ENCODE measurements around the gene SEMA4B. TPM values are rescaled to one million over a fixed set of nuclear protein-coding genes. Genes with fewer than 3 reads are reported as not detected.
"Not testable (repeated sequence)": the region's sequence is repeated elsewhere in the genome, so short reads cannot be mapped to it uniquely, and the experiment has no call there.

SEMA4B gene
- 13.9 TPM for polyA plus RNA-seq (2012; ENCODE audit: insufficient read depth, insufficient read length)

DNA sequence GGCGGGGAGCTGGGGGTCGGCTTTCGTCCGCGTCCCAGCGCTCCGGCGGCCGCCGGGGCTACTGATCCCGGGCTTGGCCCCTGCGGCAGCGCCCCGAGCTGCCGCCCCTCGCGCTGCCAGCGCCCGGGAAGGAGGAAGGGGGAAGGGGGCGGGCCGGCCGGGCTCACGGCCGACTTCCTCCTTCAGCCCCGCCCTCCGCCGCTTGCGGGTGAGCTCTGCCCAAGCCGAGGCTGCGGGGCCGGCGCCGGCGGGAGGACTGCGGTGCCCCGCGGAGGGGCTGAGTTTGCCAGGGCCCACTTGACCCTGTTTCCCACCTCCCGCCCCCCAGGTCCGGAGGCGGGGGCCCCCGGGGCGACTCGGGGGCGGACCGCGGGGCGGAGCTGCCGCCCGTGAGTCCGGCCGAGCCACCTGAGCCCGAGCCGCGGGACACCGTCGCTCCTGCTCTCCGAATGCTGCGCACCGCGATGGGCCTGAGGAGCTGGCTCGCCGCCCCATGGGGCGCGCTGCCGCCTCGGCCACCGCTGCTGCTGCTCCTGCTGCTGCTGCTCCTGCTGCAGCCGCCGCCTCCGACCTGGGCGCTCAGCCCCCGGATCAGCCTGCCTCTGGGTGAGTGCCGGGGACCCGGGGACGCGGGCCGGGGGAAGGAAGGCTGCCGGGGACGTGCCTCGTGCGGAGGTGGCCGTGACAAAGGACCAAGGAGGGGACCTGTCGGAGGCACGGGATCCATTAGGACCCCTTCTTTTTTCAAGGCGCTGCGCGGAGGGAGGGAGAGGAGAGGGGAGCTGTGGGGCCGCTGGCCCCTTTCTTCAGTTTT, at the start of gene SEMA4B:
SEMA4B (plus strand) TSS at position 201 of the 814 bp plus-strand sequence; CDS start at position 450, 249 bp downstream.
- peak within 1 kb of the TSS; percentile 69 for H3K4me3 ChIP-seq (ENCODE audit: low read length)
- DNase-seq (ENCODE audit: low read depth, low spot score), result peak; percentile 43

DNA sequence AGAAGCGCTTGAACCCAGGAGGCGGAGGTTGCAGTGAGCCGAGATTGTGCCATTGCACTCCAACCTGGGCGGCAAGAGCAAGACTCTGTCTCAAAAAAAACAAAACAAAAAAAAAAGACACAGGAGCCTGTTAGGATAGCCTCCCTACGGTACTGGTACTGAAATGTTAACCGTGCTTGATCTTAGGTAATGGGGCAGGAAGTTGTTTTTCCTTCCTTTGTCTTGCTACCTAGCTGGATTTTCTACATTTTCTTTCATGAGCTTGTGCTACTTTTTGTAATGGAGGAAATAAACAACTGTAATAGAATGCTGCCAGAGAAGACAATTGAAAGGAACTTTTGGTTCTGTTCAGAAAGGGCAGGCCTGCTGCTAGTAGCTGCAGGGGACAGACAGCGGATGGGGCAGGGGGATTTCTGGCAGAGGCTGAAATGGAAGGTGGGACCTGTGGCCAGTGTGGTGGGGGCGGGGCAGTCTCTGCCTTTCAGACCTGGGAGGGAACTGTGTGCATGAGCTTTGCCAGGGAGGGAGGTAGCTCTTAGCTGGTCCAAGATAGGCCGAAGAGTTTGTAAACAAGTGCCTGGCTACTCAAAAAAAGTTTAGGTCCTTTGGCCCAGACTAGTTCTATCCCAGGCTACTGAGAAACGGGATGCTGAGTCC, 49.0 kb upstream of the SEMA4B start:
- DNase-seq (ENCODE audit: low read depth, low spot score), result no peak
- no peak overlapping the region for H3K4me3 ChIP-seq (ENCODE audit: low read length)

GRCh38 chr15:90153658-90154057, 47.5 kb upstream of the SEMA4B start:
- no peak overlapping the region for H3K4me3 ChIP-seq (ENCODE audit: low read length)
- DNase-seq (ENCODE audit: low read depth, low spot score), result no peak

- no peak for DNase-seq (ENCODE audit: low read depth, low spot score)
- no peak overlapping the region for H3K4me3 ChIP-seq (ENCODE audit: low read length)
These were observed 46.9 kb upstream of the SEMA4B start for GRCh38 chr15:90154246-90154645.

- DNase-seq (ENCODE audit: low read depth, low spot score), result no peak
- no peak overlapping the region for H3K4me3 ChIP-seq (ENCODE audit: low read length)
These were observed 46.1 kb upstream of the SEMA4B start for GRCh38 chr15:90154861-90155626.

DNA sequence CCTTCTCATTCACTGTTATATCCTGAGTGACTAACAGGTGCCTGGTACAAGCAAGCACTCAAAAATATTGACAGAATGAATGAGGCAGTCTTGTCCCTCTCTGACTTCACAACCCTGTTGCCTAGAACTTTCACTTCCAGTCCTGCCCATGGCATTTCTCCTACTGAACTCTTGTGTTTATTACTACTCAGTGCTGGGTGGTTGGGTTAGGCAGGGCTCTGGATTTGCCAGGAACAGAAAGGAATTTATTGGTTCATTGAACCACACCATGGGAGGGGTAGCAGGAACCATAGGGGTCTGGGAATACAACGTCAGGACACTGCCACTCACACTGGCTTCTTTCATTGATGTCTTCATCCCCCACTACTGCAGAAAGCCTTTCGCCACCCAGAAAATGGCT, 41.9 kb upstream of the SEMA4B start:
- DNase-seq (ENCODE audit: low read depth, low spot score), result no peak

DNA sequence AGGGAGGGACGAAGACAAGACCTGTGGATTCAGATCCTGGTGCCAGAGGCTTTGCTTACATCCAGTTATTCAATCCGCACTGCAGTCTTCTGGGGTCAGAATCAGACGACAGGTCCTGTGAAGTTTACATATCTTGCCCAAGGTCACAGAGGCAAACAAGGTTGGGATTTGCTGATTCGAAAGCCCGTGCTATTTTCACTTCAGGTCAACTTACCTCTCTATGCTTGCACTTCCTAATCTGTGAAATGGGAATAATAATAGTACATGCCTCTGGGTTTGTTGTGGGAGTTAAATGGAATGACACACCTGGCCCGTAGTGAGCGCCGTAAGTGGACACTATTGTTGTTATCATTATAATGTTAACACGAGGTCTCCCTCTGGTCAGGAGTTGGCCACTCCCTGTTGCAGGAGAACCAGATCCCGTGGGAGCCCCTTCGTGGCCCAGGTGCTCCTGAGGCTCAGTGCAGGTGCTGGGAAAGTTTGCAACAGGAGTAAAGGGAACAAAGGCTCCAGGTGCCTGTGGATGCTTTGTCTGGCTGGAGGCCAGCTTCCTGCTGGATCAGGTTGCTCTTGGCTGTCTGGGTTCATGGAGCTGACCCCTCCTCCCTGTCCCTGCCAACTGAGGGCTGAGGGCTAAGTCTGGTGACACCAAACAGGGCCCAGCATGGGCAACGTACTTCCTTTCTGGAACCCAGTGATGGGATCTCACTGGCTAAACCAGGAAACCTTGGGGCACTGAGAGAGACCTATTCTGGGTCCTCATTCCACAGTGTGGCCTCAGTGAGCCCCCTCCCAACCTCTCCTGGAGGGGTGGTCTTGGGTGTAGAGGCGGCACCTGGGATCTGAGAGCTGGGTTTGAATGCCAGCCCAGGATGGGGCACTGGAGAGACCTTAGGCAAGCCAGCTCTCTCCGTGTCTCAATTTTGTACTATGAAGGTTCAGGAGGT, 40.1 kb upstream of the SEMA4B start:
- DNase-seq (ENCODE audit: low read depth, low spot score), result no peak
- H3K4me3 ChIP-seq (ENCODE audit: low read length), result no peak overlapping the region

More for the DNA sequence above, 41.9 kb upstream of the SEMA4B start:
- H3K4me3 ChIP-seq (ENCODE audit: low read length), result no peak overlapping the region

DNA sequence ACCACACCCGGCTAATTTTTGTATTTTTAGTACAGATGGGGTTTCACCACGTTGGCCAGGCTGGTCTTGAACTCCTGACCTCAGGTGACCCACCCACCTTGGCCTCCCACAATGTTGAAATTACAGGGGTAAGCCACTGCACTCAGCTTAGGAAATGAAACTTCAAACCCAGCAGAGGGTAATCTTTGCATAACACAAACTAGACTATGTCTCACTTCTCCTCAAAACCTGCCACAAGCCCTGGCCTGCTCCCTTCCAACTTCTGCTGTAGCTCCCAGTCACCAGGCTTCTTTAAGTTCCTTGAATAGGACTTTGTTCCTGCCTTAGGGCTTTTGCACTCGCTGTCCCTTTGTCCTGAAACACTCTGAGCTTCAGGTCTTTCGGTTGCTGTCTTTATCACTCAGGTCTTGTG, 39.2 kb upstream of the SEMA4B start:
- DNase-seq (ENCODE audit: low read depth, low spot score), result no peak
- no peak overlapping the region for H3K4me3 ChIP-seq (ENCODE audit: low read length)

GRCh38 chr15:90162956-90163355, 38.2 kb upstream of the SEMA4B start:
- DNase-seq (ENCODE audit: low read depth, low spot score), result no peak
- no peak overlapping the region for H3K4me3 ChIP-seq (ENCODE audit: low read length)

DNA sequence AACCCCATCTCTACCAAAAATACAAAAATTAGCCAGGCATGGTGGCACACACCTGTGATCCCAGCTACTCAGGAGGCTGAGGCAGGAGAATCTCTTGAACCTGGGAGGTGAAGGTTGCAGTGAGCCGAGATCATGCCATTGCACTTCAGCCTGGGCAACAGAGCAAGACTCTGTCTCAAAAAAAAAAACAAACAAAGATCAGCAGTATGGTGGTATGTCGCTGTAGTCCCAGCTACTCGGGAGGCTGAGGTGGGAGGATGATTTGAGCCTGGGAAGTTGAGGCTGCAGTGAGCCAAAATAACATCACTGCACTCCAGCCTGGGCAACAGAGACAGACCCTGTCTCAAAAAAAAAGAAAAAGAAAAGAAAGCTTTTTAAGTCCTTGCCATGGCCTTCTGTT, 36.9 kb upstream of the SEMA4B start:
- not testable (repeated sequence) for DNase-seq (ENCODE audit: low read depth, low spot score); H3K4me3 ChIP-seq (ENCODE audit: low read length)

DNA sequence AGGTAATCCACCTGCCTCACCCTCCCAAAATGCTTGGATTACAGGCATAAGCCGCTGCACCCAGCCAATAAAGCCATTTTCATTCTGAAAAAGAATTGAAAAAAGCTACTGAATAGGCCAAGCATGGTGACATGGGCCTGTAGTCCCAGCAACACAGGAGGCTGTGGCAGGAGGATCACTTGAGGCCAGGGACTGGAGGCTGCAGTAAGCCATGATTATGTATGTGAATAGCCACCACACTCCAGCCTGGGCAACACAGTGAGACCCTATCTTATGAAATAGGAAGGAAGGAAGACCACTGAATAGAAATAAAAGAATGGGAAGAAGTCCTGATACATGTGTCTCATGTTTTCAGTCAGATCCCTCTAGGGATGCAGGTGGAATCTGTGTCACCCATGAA, 36.0 kb upstream of the SEMA4B start:
- H3K4me3 ChIP-seq (ENCODE audit: low read length), result no peak overlapping the region
- DNase-seq (ENCODE audit: low read depth, low spot score), result no peak

DNA sequence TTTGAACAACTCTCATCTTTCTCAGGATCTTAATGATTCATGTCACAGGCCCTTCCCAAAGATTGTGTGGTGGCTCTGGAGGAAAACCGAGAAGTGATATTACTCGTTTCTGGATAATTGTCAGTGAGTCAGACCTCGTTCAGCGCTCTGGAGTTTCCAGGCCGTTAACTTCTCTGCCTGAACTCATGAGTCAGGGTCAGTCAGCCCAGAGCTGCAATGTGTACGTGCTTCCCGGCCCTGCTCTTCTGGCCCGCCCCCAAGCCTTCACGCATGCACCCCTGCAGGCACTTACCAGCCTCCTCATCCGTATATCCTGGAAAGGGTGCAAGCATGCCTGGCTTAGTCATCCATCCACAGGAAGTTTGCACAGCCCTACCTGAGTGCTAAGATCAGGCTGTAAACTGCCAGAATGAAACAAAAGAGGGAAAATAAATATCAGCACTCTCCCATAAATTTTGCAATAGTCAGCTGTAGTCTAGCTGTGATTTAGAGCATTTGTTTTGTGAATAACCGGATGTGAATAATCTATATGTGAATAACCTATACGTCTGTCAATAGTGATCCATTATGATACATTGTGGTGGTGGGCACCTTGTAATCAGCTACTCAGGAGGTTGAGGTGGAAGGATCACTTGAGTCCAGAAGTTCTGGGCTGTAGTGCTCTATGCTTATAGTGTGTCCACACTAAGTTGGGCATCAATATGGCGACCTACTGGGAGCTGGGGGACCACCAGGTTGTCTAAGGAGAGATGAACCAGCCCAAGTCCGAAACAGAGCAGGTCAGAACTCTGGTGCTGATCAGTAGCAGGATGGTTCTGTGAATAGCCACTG, 35.3 kb upstream of the SEMA4B start:
- no peak for DNase-seq (ENCODE audit: low read depth, low spot score)

GRCh38 chr15:90167121-90167520, 34.0 kb upstream of the SEMA4B start:
- no peak for DNase-seq (ENCODE audit: low read depth, low spot score)

More for the DNA sequence above, 35.3 kb upstream of the SEMA4B start:
- H3K4me3 ChIP-seq (ENCODE audit: low read length), result no peak overlapping the region

DNA sequence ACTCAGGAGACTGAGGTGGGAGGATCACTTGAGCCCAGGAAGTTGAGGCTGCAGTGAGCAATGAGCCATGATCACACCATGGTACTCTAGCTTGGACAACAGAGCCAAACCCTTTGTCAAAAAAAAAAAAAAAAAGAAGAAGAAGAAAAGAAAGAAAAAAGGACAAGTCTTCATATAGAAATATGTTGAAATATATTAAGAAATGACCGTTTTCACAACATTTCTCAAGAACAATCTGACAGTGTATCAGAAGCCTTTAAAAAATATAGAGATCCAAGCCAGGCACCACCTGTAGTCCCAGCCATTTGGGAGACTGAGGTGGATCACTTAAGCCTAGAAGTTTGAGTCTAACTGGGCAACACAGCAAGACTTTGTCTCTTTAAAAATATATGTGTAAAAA, 29.5 kb upstream of the SEMA4B start:
- no peak for DNase-seq (ENCODE audit: low read depth, low spot score)
- H3K4me3 ChIP-seq (ENCODE audit: low read length), result no peak overlapping the region

More at GRCh38 chr15:90167121-90167520, 34.0 kb upstream of the SEMA4B start:
- H3K4me3 ChIP-seq (ENCODE audit: low read length), result no peak overlapping the region

- no peak for DNase-seq (ENCODE audit: low read depth, low spot score)
- H3K4me3 ChIP-seq (ENCODE audit: low read length), result no peak overlapping the region
These were observed 27.8 kb upstream of the SEMA4B start for GRCh38 chr15:90173372-90173771.

DNA sequence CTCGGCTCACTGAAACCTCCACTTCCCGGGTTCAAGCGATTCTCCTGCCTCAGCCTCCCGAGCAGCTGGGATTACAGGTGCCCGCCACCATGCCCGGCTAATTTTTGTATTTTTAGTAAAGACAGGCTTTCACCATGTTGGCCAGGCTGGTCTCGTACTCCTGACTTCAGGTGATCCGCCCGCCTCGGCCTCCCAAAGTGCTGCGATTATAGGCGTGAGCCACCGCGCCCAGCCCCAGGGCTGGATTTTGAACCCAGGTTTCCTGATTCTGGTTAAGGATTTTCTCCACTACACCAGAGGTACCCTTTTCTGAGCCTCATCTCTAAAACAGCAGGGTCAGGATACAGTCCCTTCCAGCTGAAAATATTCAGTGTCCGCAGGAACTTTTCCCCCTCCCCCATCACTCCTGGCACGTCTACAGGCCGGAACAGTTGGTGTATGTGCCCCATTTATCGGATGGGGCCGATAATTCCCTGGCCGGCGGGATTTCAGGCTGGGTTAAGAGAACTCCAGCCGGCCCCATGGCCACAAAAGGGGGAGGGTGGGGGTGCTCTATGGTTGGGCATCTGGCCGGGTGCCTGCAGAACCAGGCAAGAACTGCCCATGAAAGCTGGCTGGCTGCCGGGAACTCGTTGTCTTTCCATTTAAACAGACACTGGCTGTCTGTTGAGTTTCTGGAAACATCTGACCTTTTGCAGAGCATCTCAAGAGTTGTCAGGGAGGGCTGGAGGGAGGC, 26.8 kb upstream of the SEMA4B start:
- no peak overlapping the region for H3K4me3 ChIP-seq (ENCODE audit: low read length)
- no peak for DNase-seq (ENCODE audit: low read depth, low spot score)

- DNase-seq (ENCODE audit: low read depth, low spot score), result no peak
- H3K4me3 ChIP-seq (ENCODE audit: low read length), result no peak overlapping the region
These were observed 24.1 kb upstream of the SEMA4B start for GRCh38 chr15:90177012-90177411.

All from Jurkat, Clone E6-1 (cell line).